Panc1 (cell line): ENCODE results near the gene RALGPS1.

Experiments
- CTCF ChIP-seq: fragments of 450-650 bp; IDR thresholded peaks from 2 replicates; pipeline ENCODE4 v1.5.1; 2017; ENCODE audit warnings: mild to moderate bottlenecking
- SIN3A ChIP-seq: IDR thresholded peaks from 2 replicates; pipeline ENCODE4 v1.6.1; 2012; ENCODE audit warnings: low read depth, mild to moderate bottlenecking, low read length, moderate library complexity, borderline replicate concordance; ENCODE audit not compliant: insufficient read depth
- TF ChIP-seq, protein P1 (sequence below), 2 experiments: IDR thresholded peaks; 2 replicates each; pipeline ENCODE4 v1.6.1; 2011 to 2012; ENCODE audit warnings: low read depth in 2 of 2, control low read depth in 1 of 2, low read length in 1 of 2, mild to moderate bottlenecking in 1 of 2, moderate library complexity in 1 of 2; ENCODE audit not compliant: insufficient read depth in 1 of 2

DNA sequence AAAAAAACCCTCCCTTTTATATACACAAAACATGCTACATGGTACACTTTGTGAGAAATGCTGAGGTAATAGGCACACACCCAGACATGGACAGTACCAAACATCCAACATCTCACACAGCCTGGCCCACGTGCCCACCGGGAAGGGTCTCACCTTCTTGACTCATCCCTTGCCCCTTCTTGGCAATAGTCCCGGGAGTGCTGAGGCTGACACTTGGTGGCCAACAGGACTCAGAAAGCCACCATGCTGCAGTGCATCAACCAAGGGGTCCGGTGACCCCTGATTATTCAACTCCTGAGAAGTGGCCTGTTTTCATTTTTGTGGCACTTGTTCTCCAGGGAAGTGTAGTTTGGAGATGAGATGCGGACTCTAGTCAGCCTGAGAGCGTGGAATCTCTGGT, 172.8 kb downstream of the RALGPS1 start:
- TF ChIP-seq CTCF (no peak), SIN3A (no peak)
- TF ChIP-seq, protein P1, sequence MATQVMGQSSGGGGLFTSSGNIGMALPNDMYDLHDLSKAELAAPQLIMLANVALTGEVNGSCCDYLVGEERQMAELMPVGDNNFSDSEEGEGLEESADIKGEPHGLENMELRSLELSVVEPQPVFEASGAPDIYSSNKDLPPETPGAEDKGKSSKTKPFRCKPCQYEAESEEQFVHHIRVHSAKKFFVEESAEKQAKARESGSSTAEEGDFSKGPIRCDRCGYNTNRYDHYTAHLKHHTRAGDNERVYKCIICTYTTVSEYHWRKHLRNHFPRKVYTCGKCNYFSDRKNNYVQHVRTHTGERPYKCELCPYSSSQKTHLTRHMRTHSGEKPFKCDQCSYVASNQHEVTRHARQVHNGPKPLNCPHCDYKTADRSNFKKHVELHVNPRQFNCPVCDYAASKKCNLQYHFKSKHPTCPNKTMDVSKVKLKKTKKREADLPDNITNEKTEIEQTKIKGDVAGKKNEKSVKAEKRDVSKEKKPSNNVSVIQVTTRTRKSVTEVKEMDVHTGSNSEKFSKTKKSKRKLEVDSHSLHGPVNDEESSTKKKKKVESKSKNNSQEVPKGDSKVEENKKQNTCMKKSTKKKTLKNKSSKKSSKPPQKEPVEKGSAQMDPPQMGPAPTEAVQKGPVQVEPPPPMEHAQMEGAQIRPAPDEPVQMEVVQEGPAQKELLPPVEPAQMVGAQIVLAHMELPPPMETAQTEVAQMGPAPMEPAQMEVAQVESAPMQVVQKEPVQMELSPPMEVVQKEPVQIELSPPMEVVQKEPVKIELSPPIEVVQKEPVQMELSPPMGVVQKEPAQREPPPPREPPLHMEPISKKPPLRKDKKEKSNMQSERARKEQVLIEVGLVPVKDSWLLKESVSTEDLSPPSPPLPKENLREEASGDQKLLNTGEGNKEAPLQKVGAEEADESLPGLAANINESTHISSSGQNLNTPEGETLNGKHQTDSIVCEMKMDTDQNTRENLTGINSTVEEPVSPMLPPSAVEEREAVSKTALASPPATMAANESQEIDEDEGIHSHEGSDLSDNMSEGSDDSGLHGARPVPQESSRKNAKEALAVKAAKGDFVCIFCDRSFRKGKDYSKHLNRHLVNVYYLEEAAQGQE (IDR thresholded peaks at IDR 0.05; ENCODE audit: insufficient read depth in 1 of 2, low read depth in 2 of 2, low read length in 1 of 2): no peak
